Measurements from ENCODE around the gene ZNF37A. TPM values are rescaled to one million over a fixed set of nuclear protein-coding genes. Genes with fewer than 3 reads are reported as not detected.
"Not testable (repeated sequence)": the region's sequence is repeated elsewhere in the genome, so short reads cannot be mapped to it uniquely, and the experiment has no call there.

The ZNF37A gene
- total RNA-seq, 1 experiment from 2014 or later, result 8.6 TPM

GRCh38 chr10:38127812-38128211 is 33.7 kb downstream of the ZNF37A start:
- Mint-ChIP-seq H3K4me1 (ENCODE audit: low read depth, unreplicated experiment) (no peaks in the 10 kb centered on the region), H3K27me3 (ENCODE audit: unreplicated experiment) (no peaks in the 10 kb centered on the region), H3K36me3 (ENCODE audit: insufficient read depth, unreplicated experiment) (no peaks in the 10 kb centered on the region), H3K4me3 (ENCODE audit: low read depth, unreplicated experiment) (no peak overlapping the region), H3K9me3 (ENCODE audit: low read depth, unreplicated experiment) (peaks cover 27% of the 10 kb centered on the region), H3K27ac (ENCODE audit: unreplicated experiment) (no peak overlapping the region)
- TF ChIP-seq, protein P1, sequence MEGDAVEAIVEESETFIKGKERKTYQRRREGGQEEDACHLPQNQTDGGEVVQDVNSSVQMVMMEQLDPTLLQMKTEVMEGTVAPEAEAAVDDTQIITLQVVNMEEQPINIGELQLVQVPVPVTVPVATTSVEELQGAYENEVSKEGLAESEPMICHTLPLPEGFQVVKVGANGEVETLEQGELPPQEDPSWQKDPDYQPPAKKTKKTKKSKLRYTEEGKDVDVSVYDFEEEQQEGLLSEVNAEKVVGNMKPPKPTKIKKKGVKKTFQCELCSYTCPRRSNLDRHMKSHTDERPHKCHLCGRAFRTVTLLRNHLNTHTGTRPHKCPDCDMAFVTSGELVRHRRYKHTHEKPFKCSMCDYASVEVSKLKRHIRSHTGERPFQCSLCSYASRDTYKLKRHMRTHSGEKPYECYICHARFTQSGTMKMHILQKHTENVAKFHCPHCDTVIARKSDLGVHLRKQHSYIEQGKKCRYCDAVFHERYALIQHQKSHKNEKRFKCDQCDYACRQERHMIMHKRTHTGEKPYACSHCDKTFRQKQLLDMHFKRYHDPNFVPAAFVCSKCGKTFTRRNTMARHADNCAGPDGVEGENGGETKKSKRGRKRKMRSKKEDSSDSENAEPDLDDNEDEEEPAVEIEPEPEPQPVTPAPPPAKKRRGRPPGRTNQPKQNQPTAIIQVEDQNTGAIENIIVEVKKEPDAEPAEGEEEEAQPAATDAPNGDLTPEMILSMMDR (IDR thresholded peaks at IDR 0.05; ENCODE audit: unreplicated experiment), result no peak
- BruUV-seq (replicated peaks), result no TSS peak
- DNase-seq, result no peak
- intact Hi-C loops (cut with micrococcal nuclease; ENCODE audit: unreplicated experiment), result no loop called here
- CTCF ChIA-PET, result no interaction called here

- no TSS peak for BruUV-seq (replicated peaks)
- no peak overlapping the region for H3K4me3 Mint-ChIP-seq (ENCODE audit: low read depth, unreplicated experiment)
- no peak for DNase-seq
- intact Hi-C loops (cut with micrococcal nuclease; ENCODE audit: unreplicated experiment), result no loop called here
- H3K27me3 Mint-ChIP-seq (ENCODE audit: unreplicated experiment), result no peaks in the 10 kb centered on the region
- TF ChIP-seq, protein P1 (IDR thresholded peaks at IDR 0.05; ENCODE audit: unreplicated experiment), result no peak
- no peaks in the 10 kb centered on the region for H3K4me1 Mint-ChIP-seq (ENCODE audit: low read depth, unreplicated experiment)
- CTCF ChIA-PET, result no interaction called here
- peaks cover 19% of the 10 kb centered on the region for H3K9me3 Mint-ChIP-seq (ENCODE audit: low read depth, unreplicated experiment)
- no peak overlapping the region for H3K27ac Mint-ChIP-seq (ENCODE audit: unreplicated experiment)
- no peaks in the 10 kb centered on the region for H3K36me3 Mint-ChIP-seq (ENCODE audit: insufficient read depth, unreplicated experiment)
Observed at GRCh38 chr10:38143587-38143986, 49.5 kb downstream of the ZNF37A start.

GRCh38 chr10:38146579-38147333 is 52.6 kb downstream of the ZNF37A start:
- no peak overlapping the region for H3K4me3 Mint-ChIP-seq (ENCODE audit: low read depth, unreplicated experiment)
- intact Hi-C loops (cut with micrococcal nuclease; ENCODE audit: unreplicated experiment), result no loop called here
- no peaks in the 10 kb centered on the region for H3K36me3 Mint-ChIP-seq (ENCODE audit: insufficient read depth, unreplicated experiment)
- CTCF ChIA-PET, result no interaction called here
- no peak for DNase-seq
- TF ChIP-seq, protein P1 (IDR thresholded peaks at IDR 0.05; ENCODE audit: unreplicated experiment), result no peak
- no peaks in the 10 kb centered on the region for H3K4me1 Mint-ChIP-seq (ENCODE audit: low read depth, unreplicated experiment)
- no TSS peak for BruUV-seq (replicated peaks)
- H3K9me3 Mint-ChIP-seq (ENCODE audit: low read depth, unreplicated experiment), result peaks cover 18% of the 10 kb centered on the region
- no peaks in the 10 kb centered on the region for H3K27me3 Mint-ChIP-seq (ENCODE audit: unreplicated experiment)
- no peak overlapping the region for H3K27ac Mint-ChIP-seq (ENCODE audit: unreplicated experiment)

DNA sequence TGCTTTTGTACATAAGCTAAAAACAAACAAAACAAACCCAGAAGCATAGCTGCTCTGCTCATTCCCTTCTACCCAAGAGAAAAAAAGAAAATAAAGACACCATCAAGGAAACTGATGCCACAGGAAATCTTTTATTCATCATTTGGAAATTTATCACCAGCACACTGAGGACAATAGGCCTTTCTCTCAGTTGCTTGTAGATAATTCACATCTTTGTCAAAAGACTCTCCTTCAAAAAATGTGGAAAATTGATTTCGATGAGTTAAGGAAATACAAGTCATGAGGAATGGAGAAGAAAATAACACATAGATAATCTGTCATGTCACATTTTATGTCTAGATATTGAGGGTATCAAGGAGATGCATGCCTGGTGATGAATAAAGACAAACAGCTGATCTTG is 53.5 kb downstream of the ZNF37A start:
- BruUV-seq (replicated peaks), result no TSS peak
- H3K27me3 Mint-ChIP-seq (ENCODE audit: unreplicated experiment), result no peaks in the 10 kb centered on the region
- no peaks in the 10 kb centered on the region for H3K36me3 Mint-ChIP-seq (ENCODE audit: insufficient read depth, unreplicated experiment)
- TF ChIP-seq, protein P1 (IDR thresholded peaks at IDR 0.05; ENCODE audit: unreplicated experiment), result no peak
- CTCF ChIA-PET, result no interaction called here
- no peak overlapping the region for H3K4me3 Mint-ChIP-seq (ENCODE audit: low read depth, unreplicated experiment)
- H3K27ac Mint-ChIP-seq (ENCODE audit: unreplicated experiment), result no peak overlapping the region
- H3K4me1 Mint-ChIP-seq (ENCODE audit: low read depth, unreplicated experiment), result no peaks in the 10 kb centered on the region
- DNase-seq, result no peak
- intact Hi-C loops (cut with micrococcal nuclease; ENCODE audit: unreplicated experiment), result no loop called here
- peaks cover 16% of the 10 kb centered on the region for H3K9me3 Mint-ChIP-seq (ENCODE audit: low read depth, unreplicated experiment)

GRCh38 chr10:38150891-38151463 is 56.8 kb downstream of the ZNF37A start:
- not testable (repeated sequence) for BruUV-seq (replicated peaks)

More at GRCh38 chr10:38150891-38151463, 56.8 kb downstream of the ZNF37A start:
- H3K4me3 Mint-ChIP-seq (ENCODE audit: low read depth, unreplicated experiment); H3K27me3 Mint-ChIP-seq (ENCODE audit: unreplicated experiment); H3K27ac Mint-ChIP-seq (ENCODE audit: unreplicated experiment); H3K36me3 Mint-ChIP-seq (ENCODE audit: insufficient read depth, unreplicated experiment); intact Hi-C loops (cut with micrococcal nuclease; ENCODE audit: unreplicated experiment); H3K4me1 Mint-ChIP-seq (ENCODE audit: low read depth, unreplicated experiment); CTCF ChIA-PET; DNase-seq: not testable (repeated sequence)
- peaks cover 13% of the 10 kb centered on the region for H3K9me3 Mint-ChIP-seq (ENCODE audit: low read depth, unreplicated experiment)

Measured in Calu3 (cell line).